ENCODE measurements around the gene CFAP90. TPM values are rescaled to one million over a fixed set of nuclear protein-coding genes. Genes with fewer than 3 reads are reported as not detected.

The CFAP90 gene
- polyA plus RNA-seq, 1 of the 3 experiments (the other 2 are of a cell fraction): 0.10 TPM

DNA sequence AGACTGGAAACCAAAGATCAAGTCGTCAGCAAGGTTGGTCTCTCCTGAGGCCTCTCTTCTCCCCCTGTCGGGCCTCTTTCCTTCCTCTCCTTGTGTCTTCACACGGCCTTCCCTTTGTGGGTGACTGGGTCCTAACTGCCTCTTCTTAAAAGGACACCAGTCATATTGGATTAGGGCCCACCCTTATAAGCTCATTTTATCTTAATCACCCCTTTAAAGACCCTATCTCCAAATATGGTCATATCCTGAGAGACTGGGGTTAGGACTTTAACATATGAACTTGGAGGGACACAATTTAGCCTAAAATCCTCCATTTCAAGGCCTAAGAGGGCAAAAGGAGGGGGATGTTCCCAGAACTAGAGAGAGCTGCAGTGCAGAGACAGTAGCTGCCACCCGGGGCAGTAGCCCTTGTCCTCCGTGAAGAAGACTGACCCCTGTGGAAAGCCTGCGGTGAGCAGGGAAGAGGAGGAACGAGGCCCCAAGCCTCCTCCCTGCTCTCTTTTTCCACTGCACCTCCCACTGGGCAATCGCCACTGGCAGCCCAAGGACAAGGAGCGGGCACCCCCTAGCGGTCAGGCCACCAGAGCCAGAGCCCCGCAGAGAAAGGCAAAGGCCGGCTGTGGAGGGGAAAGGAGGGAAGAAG is 34.9 kb downstream of the CFAP90 start:
- Histone ChIP-seq H3K79me2 (ENCODE audit: insufficient read depth) (no peaks in the 10 kb centered on the region), H2AFZ (ENCODE audit: low read depth) (no peak overlapping the region; the same call in 1 of the 2 replicates), H3K4me2 (no peak overlapping the region), H3K9me2 (no peaks in the 10 kb centered on the region), H3K27me3 (ENCODE audit: insufficient read depth) (peaks cover 58% of the 10 kb centered on the region; the same call in 1 of the 2 replicates), H3K9me3 (no peaks in the 10 kb centered on the region), H3K4me3 (ENCODE audit: low read depth in 2 of 2, low read length in 1 of 2) (peak overlapping the region in 1 of 2 experiments; percentile 51; a peak in 1 of 4 replicates), H3K36me3 (replicated peaks in 1 of 2; ENCODE audit: control insufficient read depth in 1 of 2, insufficient read depth in 2 of 2, low read length in 1 of 2) (no peaks in the 10 kb centered on the region), H3K27ac (ENCODE audit: low read depth in 2 of 2, low read length in 1 of 2) (no peak overlapping the region), H3K4me1 (ENCODE audit: control insufficient read depth in 1 of 2, insufficient read depth in 2 of 2, low read depth in 1 of 2, low read length in 1 of 2) (no peaks in the 10 kb centered on the region; a peak in 1 of 4 replicates), H3K9ac (no peak overlapping the region), H4K20me1 (ENCODE audit: insufficient read depth) (no peaks in the 10 kb centered on the region), H3F3A (replicated peaks; ENCODE audit: insufficient read depth) (no peaks in the 10 kb centered on the region)
- POLR2A ChIA-PET: no interaction called here
- CTCF ChIA-PET: interaction anchor here (0.6 to 5.2 kb wide), 23 partner anchors 8 to 977 kb away, joined by 3 to 39 read pairs (median 4); no protein-coding TSS in a partner anchor
- DNase-seq: peak; percentile 80
- TF ChIP-seq, protein P1, sequence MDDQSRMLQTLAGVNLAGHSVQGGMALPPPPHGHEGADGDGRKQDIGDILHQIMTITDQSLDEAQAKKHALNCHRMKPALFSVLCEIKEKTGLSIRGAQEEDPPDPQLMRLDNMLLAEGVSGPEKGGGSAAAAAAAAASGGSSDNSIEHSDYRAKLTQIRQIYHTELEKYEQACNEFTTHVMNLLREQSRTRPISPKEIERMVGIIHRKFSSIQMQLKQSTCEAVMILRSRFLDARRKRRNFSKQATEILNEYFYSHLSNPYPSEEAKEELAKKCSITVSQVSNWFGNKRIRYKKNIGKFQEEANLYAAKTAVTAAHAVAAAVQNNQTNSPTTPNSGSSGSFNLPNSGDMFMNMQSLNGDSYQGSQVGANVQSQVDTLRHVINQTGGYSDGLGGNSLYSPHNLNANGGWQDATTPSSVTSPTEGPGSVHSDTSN (IDR thresholded peaks at IDR 0.05): no peak
- TF ChIP-seq TCF12 (IDR thresholded peaks at IDR 0.05) (no peak), YY1 (IDR thresholded peaks at IDR 0.05; ENCODE audit: low read depth) (no peak), RAD21 (IDR thresholded peaks at IDR 0.05; ENCODE audit: low read length) (peak; percentile 65), SMC3 (IDR thresholded peaks at IDR 0.05; ENCODE audit: low read depth, low read length) (peak; percentile 37)
- TF ChIP-seq, protein P2, sequence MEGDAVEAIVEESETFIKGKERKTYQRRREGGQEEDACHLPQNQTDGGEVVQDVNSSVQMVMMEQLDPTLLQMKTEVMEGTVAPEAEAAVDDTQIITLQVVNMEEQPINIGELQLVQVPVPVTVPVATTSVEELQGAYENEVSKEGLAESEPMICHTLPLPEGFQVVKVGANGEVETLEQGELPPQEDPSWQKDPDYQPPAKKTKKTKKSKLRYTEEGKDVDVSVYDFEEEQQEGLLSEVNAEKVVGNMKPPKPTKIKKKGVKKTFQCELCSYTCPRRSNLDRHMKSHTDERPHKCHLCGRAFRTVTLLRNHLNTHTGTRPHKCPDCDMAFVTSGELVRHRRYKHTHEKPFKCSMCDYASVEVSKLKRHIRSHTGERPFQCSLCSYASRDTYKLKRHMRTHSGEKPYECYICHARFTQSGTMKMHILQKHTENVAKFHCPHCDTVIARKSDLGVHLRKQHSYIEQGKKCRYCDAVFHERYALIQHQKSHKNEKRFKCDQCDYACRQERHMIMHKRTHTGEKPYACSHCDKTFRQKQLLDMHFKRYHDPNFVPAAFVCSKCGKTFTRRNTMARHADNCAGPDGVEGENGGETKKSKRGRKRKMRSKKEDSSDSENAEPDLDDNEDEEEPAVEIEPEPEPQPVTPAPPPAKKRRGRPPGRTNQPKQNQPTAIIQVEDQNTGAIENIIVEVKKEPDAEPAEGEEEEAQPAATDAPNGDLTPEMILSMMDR (IDR thresholded peaks at IDR 0.05): peak; percentile 75
- 9% methylated on average over 10 of the region's 12 CpGs for WGBS (ENCODE audit: low lambda C conversion rate)

DNA sequence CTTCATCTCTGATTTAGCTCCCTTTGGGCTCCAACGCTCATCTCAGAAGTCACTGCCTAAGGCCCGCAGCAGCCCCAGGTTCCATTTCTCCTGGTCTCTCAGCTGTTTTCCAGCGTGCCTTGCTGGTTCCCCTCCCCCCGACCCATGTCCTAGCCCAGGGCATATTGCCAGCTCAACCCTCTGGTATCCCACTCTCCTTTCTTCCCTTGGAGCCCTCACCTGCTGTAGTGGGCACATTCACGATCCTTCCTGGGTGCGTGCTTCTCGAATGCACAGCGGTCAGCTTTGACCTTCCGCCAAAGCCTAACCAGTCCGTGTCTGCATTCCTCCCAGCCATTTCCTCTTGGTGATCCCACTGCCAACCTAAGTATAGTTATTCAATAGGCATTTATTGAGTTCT is 36.1 kb downstream of the CFAP90 start:
- Histone ChIP-seq H3K9me2 (no peaks in the 10 kb centered on the region), H3K27me3 (ENCODE audit: insufficient read depth) (peaks cover 46% of the 10 kb centered on the region; the same call in 1 of the 2 replicates), H3K9me3 (no peaks in the 10 kb centered on the region), H3K9ac (no peak overlapping the region), H3K4me1 (ENCODE audit: control insufficient read depth in 1 of 2, insufficient read depth in 2 of 2, low read depth in 1 of 2, low read length in 1 of 2) (no peaks in the 10 kb centered on the region; a peak in 1 of 4 replicates), H4K20me1 (ENCODE audit: insufficient read depth) (no peaks in the 10 kb centered on the region), H2AFZ (ENCODE audit: low read depth) (no peak overlapping the region), H3K36me3 (replicated peaks in 1 of 2; ENCODE audit: control insufficient read depth in 1 of 2, insufficient read depth in 2 of 2, low read length in 1 of 2) (no peaks in the 10 kb centered on the region), H3F3A (replicated peaks; ENCODE audit: insufficient read depth) (no peaks in the 10 kb centered on the region), H3K4me3 (ENCODE audit: low read depth in 2 of 2, low read length in 1 of 2) (no peak overlapping the region), H3K27ac (ENCODE audit: low read depth in 2 of 2, low read length in 1 of 2) (no peak overlapping the region), H3K79me2 (ENCODE audit: insufficient read depth) (no peaks in the 10 kb centered on the region), H3K4me2 (no peak overlapping the region)
- no peak for TF ChIP-seq GATA2 (CRISPR knock-in tag; IDR thresholded peaks at IDR 0.05)
- TF ChIP-seq MEF2A (IDR thresholded peaks at IDR 0.05; ENCODE audit: borderline replicate concordance, low read depth): no peak
- TF ChIP-seq NFIC (IDR thresholded peaks at IDR 0.05; ENCODE audit: borderline replicate concordance): no peak
- no peak for TF ChIP-seq POLR2AphosphoS5 (IDR thresholded peaks at IDR 0.05; ENCODE audit: low read depth, low read length)
- POLR2A ChIA-PET: no interaction called here
- DNase-seq: no peak
- WGBS (ENCODE audit: low lambda C conversion rate): 51% methylated on average over 10 of the region's 10 CpGs
- CTCF ChIA-PET: interaction anchor here (1.1 to 5.2 kb wide), 3 partner anchors 13 to 976 kb away, joined by 3 to 39 read pairs (median 13); no protein-coding TSS in a partner anchor
